HUES64 (cell line): ENCODE results near the gene CTNNB1.

Experiments
- H3K27ac ChIP-seq: 2 replicates; pipeline ENCODE4 v1.7.0; 2013; ENCODE audit warnings: low read depth, low read length, inconsistent platforms
- H3K27me3 ChIP-seq: 2 replicates; pipeline ENCODE4 v1.6.1; 2013; ENCODE audit warnings: mild to moderate bottlenecking, low read length; ENCODE audit not compliant: insufficient read depth
- H3K36me3 ChIP-seq: 2 replicates; pipeline ENCODE4 v1.6.1; 2013; ENCODE audit warnings: mild to moderate bottlenecking, low read length; ENCODE audit not compliant: insufficient read depth
- H3K4me1 ChIP-seq: 2 replicates; pipeline ENCODE4 v1.6.1; 2013; ENCODE audit warnings: mild to moderate bottlenecking, low read length, moderate library complexity; ENCODE audit not compliant: insufficient read depth
- H3K4me3 ChIP-seq: 2 replicates; pipeline ENCODE4 v1.5.1; 2013; ENCODE audit warnings: mild to moderate bottlenecking, low read length, moderate library complexity
- H3K9ac ChIP-seq: 2 replicates; pipeline ENCODE4 v1.6.1; 2013; ENCODE audit warnings: mild to moderate bottlenecking, low read depth, low read length
- H3K9me3 ChIP-seq: 2 replicates; pipeline ENCODE4 v1.6.1; 2013; ENCODE audit warnings: low read depth, low read length; ENCODE audit not compliant: insufficient read depth
- WGBS: fragments of 150-250, 120-280 bp; methylation state at CpG from one replicate; pipeline ENCODE4 v1.1.7; 2013; ENCODE audit warnings: missing lambda C conversion rate; 5-methylcytosine and 5-hydroxymethylcytosine counted together

CTNNB1 gene

DNA sequence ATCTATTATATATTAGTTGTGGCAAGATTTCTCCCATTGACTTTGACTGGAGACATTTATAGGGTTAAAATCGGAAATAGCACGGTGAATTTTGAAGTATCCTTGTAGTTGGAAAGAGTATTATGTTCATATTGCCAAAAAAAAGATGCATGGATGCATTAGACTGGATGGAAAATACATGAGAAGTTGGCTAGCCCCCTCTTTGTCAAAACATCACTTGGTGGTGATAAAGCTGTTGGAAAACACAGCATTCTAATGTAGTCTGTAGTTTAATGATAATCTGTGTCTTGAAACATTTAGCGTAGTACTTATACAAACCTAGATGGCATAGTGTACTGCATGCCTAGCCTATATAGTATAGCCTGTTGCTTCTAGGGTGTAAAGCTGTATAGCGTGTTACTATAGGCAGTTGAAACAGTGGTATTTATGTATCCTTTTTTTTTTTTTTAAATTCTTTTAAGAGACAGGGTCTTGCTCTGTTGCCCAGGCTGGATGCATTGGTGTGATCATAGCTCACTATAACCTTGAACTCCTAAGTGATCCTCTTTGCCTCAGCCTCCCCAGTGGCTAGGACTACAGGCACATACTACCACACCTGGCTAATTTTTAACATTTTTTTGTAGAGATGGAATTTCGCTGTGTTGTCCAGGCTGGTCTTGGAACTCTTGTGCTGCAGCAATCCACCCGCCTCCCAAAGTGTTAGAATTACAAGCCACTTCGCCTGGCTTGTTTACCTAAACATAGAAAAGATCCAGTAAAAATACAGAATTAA lies 21.8 kb downstream of the CTNNB1 start:
- WGBS, result 89% methylated on average over 7 of the region's 7 CpGs

DNA sequence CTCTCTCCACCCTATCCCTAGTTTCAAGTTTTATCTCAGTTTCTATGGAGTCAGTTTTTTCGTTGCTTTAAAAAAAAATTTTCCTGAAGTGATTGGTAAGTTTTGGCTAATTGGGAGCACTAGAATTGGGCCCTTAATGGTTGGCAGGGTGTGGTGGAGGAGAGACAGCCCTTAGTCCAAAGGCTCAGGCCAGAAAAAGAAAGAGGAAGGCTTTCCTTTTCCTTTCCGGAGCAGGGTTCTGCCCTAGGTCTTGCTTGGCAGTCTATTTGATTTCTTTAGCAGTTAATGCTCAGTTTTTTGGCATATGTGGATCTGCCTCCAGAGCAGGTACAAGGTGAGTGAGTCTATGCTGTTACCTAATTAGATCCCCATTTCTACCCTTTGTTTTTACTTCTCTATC lies 22.7 kb downstream of the CTNNB1 start:
- no peaks in the 10 kb centered on the region for H3K27me3 ChIP-seq
- 94% methylated on average over 2 of the region's 2 CpGs for WGBS
- peaks cover 32% of the 10 kb centered on the region for H3K4me1 ChIP-seq
- H3K9ac ChIP-seq, result no peak overlapping the region
- H3K4me3 ChIP-seq, result no peak overlapping the region
- H3K27ac ChIP-seq, result no peak overlapping the region
- H3K9me3 ChIP-seq, result no peaks in the 10 kb centered on the region
- H3K36me3 ChIP-seq, result peaks cover 38% of the 10 kb centered on the region

More for the DNA sequence above, 21.8 kb downstream of the CTNNB1 start:
- peaks cover 28% of the 10 kb centered on the region for H3K36me3 ChIP-seq
- no peaks in the 10 kb centered on the region for H3K9me3 ChIP-seq
- H3K4me3 ChIP-seq, result no peak overlapping the region
- peaks cover 42% of the 10 kb centered on the region for H3K4me1 ChIP-seq
- H3K27ac ChIP-seq, result no peak overlapping the region
- H3K9ac ChIP-seq, result no peak overlapping the region
- no peaks in the 10 kb centered on the region for H3K27me3 ChIP-seq

DNA sequence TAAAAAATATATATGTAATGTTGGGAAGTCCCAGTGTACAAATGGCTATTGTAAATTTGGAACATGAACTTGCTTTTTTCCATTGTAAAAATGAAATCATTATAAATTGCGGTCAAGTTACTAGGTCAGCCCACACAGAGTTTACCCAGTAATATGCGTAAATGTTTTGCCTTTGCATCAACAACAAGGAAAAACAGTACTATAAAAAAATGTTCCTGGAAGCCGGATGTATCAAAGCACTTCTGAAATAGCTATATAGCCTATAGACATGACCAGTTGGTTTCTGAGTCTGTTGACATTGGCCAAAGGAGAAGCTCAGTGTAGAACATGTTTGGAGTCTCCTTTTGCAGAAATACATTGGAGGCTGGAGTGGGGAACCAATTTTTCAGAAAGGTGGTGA lies 23.2 kb downstream of the CTNNB1 start:
- Histone ChIP-seq H3K9me3 (no peaks in the 10 kb centered on the region), H3K27me3 (no peaks in the 10 kb centered on the region), H3K36me3 (peaks cover 43% of the 10 kb centered on the region), H3K9ac (no peak overlapping the region), H3K4me3 (no peak overlapping the region), H3K4me1 (peaks cover 27% of the 10 kb centered on the region), H3K27ac (no peak overlapping the region)
- WGBS, result 94% methylated on average over 3 of the region's 3 CpGs

DNA sequence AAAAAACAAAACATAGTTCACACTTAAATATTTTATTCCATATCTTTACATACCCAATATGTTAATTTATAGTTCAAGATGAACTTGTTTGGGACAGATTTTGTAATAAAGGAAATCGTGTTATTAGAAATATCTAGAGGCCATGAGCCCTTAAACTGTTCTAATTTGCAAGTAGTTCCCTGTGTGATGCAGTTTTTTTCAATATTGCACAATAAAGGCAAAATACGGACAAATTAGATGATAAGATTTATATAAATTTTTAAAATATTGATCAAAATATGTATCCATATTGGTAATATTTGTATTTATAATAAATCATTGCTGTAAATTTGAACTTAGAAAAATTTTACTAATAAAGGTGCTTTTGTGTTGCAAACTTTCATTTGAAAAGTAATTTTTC lies 23.8 kb downstream of the CTNNB1 start:
- WGBS, result 96% methylated on average over 1 of the region's 2 CpGs
- H3K4me1 ChIP-seq, result peaks cover 24% of the 10 kb centered on the region
- no peaks in the 10 kb centered on the region for H3K9me3 ChIP-seq
- no peak overlapping the region for H3K9ac ChIP-seq
- H3K36me3 ChIP-seq, result peaks cover 48% of the 10 kb centered on the region
- H3K4me3 ChIP-seq, result no peak overlapping the region
- no peaks in the 10 kb centered on the region for H3K27me3 ChIP-seq
- H3K27ac ChIP-seq, result no peak overlapping the region

DNA sequence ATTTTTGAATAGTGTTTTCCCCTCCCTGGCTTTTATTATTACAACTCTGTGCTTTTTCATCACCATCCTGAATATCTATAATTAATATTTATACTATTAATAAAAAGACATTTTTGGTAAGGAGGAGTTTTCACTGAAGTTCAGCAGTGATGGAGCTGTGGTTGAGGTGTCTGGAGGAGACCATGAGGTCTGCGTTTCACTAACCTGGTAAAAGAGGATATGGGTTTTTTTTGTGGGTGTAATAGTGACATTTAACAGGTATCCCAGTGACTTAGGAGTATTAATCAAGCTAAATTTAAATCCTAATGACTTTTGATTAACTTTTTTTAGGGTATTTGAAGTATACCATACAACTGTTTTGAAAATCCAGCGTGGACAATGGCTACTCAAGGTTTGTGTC lies 24.4 kb downstream of the CTNNB1 start:
- no peak overlapping the region for H3K4me3 ChIP-seq
- 95% methylated on average over 2 of the region's 2 CpGs for WGBS
- no peak overlapping the region for H3K27ac ChIP-seq
- no peak overlapping the region for H3K9ac ChIP-seq
- peaks cover 24% of the 10 kb centered on the region for H3K4me1 ChIP-seq
- no peaks in the 10 kb centered on the region for H3K9me3 ChIP-seq
- H3K36me3 ChIP-seq, result peaks cover 54% of the 10 kb centered on the region
- no peaks in the 10 kb centered on the region for H3K27me3 ChIP-seq

DNA sequence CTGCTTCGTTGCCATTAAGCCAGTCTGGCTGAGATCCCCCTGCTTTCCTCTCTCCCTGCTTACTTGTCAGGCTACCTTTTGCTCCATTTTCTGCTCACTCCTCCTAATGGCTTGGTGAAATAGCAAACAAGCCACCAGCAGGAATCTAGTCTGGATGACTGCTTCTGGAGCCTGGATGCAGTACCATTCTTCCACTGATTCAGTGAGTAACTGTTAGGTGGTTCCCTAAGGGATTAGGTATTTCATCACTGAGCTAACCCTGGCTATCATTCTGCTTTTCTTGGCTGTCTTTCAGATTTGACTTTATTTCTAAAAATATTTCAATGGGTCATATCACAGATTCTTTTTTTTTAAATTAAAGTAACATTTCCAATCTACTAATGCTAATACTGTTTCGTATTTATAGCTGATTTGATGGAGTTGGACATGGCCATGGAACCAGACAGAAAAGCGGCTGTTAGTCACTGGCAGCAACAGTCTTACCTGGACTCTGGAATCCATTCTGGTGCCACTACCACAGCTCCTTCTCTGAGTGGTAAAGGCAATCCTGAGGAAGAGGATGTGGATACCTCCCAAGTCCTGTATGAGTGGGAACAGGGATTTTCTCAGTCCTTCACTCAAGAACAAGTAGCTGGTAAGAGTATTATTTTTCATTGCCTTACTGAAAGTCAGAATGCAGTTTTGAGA lies 25.0 kb downstream of the CTNNB1 start:
- Histone ChIP-seq H3K4me3 (no peak overlapping the region), H3K4me1 (peaks cover 22% of the 10 kb centered on the region), H3K36me3 (peaks cover 60% of the 10 kb centered on the region), H3K9me3 (no peaks in the 10 kb centered on the region), H3K9ac (no peak overlapping the region), H3K27ac (no peak overlapping the region), H3K27me3 (no peaks in the 10 kb centered on the region)
- 96% methylated on average over 3 of the region's 3 CpGs for WGBS

DNA sequence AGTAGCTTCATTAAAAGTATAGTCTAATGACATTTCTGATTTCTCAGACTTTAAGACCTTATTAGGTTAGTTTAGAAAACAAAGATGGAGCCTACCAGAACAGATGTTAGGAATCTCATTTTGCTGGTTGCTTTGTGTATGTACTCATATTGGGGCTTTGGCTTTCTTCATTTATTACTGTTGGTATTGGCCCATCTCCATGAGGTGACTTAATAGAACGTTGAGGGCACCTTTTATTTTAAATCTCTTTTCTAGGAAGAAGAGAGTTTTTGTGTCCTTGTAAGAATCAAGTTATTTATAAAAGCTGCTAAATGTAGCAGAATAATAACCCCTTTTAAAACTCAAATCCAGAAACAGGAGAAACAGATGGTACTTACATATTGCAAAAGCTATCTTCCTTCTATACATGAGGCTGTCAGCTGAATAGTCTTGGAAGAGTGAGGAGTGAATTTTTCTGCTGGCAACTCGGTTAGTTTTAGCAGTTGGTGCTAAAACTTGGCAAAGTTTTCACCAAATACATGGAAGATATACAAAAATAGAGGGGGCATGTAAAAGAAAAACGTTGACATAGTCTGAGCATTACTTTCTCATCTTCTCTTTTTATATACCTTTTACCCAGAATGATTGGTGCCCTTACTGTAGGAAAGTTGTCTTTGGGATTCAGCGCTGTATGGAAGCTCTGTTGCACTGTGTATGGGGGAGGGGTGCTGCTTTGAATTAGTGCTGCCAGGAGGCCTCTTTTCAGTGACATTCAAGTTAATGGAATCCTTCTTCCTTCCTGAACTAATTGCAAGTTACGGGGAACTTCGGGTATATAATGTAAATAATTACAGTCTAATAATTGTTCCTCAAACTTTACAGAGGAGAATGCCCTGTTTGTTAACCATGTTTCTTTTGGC lies 35.8 kb downstream of the CTNNB1 start:
- Histone ChIP-seq H3K36me3 (peaks cover 98% of the 10 kb centered on the region), H3K9me3 (no peaks in the 10 kb centered on the region), H3K4me1 (peaks cover 37% of the 10 kb centered on the region), H3K9ac (no peak overlapping the region), H3K27ac (peak overlapping the region; percentile 22; the same call in 1 of the 2 replicates), H3K27me3 (no peaks in the 10 kb centered on the region), H3K4me3 (no peak overlapping the region)
- 79% methylated on average over 3 of the region's 6 CpGs for WGBS

DNA sequence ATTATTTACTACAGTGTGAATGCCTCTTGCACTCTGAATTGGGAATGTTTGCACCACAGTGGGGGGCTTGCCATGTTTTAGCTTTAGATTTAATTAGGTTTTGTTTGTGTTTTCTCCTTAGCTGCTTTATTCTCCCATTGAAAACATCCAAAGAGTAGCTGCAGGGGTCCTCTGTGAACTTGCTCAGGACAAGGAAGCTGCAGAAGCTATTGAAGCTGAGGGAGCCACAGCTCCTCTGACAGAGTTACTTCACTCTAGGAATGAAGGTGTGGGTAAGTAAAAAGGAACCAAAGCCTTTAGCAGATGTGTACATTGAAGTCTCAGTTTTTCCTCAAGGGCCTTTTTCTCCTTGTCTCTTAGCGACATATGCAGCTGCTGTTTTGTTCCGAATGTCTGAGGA lies 36.9 kb downstream of the CTNNB1 start:
- Histone ChIP-seq H3K36me3 (peaks cover 100% of the 10 kb centered on the region), H3K4me1 (peaks cover 36% of the 10 kb centered on the region), H3K9ac (no peak overlapping the region), H3K27me3 (no peaks in the 10 kb centered on the region), H3K9me3 (no peaks in the 10 kb centered on the region), H3K4me3 (no peak overlapping the region), H3K27ac (peak overlapping the region; percentile 63; the same call in 1 of the 2 replicates)
- WGBS, result 88% methylated on average over 2 of the region's 2 CpGs

DNA sequence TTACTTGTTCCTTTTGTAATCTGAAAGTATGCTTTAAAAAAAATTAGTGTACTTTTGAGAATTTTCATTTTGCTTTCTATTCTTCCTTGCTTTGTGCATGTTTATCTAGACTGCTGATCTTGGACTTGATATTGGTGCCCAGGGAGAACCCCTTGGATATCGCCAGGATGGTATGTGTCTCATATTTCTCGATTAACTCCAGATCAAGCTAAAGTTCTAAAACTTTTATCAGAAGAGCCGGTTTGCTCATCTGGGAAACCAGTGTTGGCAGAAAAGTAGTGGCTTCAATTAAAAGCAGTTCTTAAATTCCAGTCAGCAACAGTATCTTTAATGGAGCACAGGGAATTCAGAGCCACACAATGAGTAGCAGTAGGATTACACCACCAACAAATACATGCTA lies 38.6 kb downstream of the CTNNB1 start:
- H3K4me3 ChIP-seq, result no peak overlapping the region
- H3K4me1 ChIP-seq, result peaks cover 28% of the 10 kb centered on the region
- no peaks in the 10 kb centered on the region for H3K27me3 ChIP-seq
- H3K36me3 ChIP-seq, result peaks cover 98% of the 10 kb centered on the region
- H3K9me3 ChIP-seq, result no peaks in the 10 kb centered on the region
- H3K27ac ChIP-seq, result no peak overlapping the region
- no peak overlapping the region for H3K9ac ChIP-seq
- 98% methylated on average over 3 of the region's 3 CpGs for WGBS

DNA sequence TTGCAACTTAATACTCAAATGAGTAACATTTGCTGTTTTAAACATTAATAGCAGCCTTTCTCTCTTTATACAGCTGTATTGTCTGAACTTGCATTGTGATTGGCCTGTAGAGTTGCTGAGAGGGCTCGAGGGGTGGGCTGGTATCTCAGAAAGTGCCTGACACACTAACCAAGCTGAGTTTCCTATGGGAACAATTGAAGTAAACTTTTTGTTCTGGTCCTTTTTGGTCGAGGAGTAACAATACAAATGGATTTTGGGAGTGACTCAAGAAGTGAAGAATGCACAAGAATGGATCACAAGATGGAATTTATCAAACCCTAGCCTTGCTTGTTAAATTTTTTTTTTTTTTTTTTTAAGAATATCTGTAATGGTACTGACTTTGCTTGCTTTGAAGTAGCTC lies 40.3 kb downstream of the CTNNB1 start:
- no peak overlapping the region for H3K4me3 ChIP-seq
- no peaks in the 10 kb centered on the region for H3K27me3 ChIP-seq
- H3K9ac ChIP-seq, result no peak overlapping the region
- peaks cover 82% of the 10 kb centered on the region for H3K36me3 ChIP-seq
- peaks cover 24% of the 10 kb centered on the region for H3K4me1 ChIP-seq
- 74% methylated on average over 2 of the region's 2 CpGs for WGBS
- H3K9me3 ChIP-seq, result no peaks in the 10 kb centered on the region
- no peak overlapping the region for H3K27ac ChIP-seq

DNA sequence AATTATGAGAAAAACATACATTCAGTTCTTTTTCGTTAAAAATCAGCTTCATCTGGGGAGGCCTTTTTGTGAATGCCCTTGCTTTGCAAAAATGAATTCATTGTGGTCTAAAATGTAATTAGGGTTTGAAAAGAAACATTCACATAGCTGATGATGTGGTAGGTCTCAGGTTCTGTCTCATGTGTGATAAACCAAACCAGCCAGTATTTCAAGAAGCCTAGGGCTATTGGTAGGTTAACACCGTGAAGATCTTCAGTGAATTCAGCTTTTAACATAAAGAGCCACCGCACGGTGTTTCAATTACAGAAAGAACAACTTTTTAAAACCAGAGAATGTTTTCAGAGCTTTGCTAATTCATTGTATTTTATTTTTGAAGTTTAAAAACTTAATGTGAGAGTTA lies 41.9 kb downstream of the CTNNB1 start:
- 97% methylated on average over 4 of the region's 4 CpGs for WGBS
- Histone ChIP-seq H3K4me1 (peaks cover 9% of the 10 kb centered on the region; the same call in 1 of the 2 replicates), H3K4me3 (no peak overlapping the region), H3K27me3 (no peaks in the 10 kb centered on the region), H3K9me3 (no peaks in the 10 kb centered on the region), H3K36me3 (peaks cover 66% of the 10 kb centered on the region), H3K9ac (no peak overlapping the region), H3K27ac (no peak overlapping the region)
